ENCODE measurements around the gene DNAJB14. TPM values are rescaled to one million over a fixed set of nuclear protein-coding genes. Genes with fewer than 3 reads are reported as not detected.

The DNAJB14 gene
- total and polyA plus RNA-seq, 2 donors (not counting 3 experiments of a cell fraction or from before 2014, with no cell fraction given) = 9.2 to 56.7 TPM

- Histone ChIP-seq H3K79me2 (ENCODE audit: control insufficient read depth, insufficient read depth, low read length) (no peaks in the 10 kb centered on the region), H3K4me2 (ENCODE audit: insufficient read depth, low read length) (no peak overlapping the region), H3K4me1 (ENCODE audit: control insufficient read depth, extremely low read depth, insufficient read depth, low read length) (no peaks in the 10 kb centered on the region), H3K27me3 (ENCODE audit: control insufficient read depth in 2 of 2, insufficient read depth in 2 of 2, low read length in 2 of 2) (peaks cover 0 to 3% of the 10 kb centered on the region in 2 experiments), H3K4me3 (replicated peaks in 1 of 3; ENCODE audit: insufficient read depth in 1 of 3, low read depth in 1 of 3, low read length in 3 of 3) (no peak overlapping the region), H3K9ac (replicated peaks; ENCODE audit: extremely low read depth, insufficient read depth, low read length) (no peak overlapping the region), H3K9me1 (replicated peaks; ENCODE audit: control insufficient read depth, extremely low read depth, insufficient read depth, low read length) (no peaks in the 10 kb centered on the region), H3K9me3 (replicated peaks; ENCODE audit: control insufficient read depth, insufficient read depth, low read length) (no peaks in the 10 kb centered on the region), H3K27ac (ENCODE audit: insufficient read depth, low read depth, low read length) (no peak overlapping the region), H4K20me1 (replicated peaks; ENCODE audit: control insufficient read depth, extremely low read depth, insufficient read depth, low read length) (no peaks in the 10 kb centered on the region), H3K36me3 (ENCODE audit: control insufficient read depth in 2 of 2, extremely low read depth in 1 of 2, insufficient read depth in 2 of 2, low read length in 2 of 2) (no peaks in the 10 kb centered on the region), H2AFZ (ENCODE audit: low read depth, low read length) (no peak overlapping the region)
- ChIA-PET POLR2A (no interaction called here), CTCF (no interaction called here)
- dilution Hi-C loops (cut with MboI; ENCODE audit: extremely low pct_ligation_motif_present, low sequenced_read_pairs) = no loop called here
- no peak for TF ChIP-seq MAX (IDR thresholded peaks at IDR 0.05; ENCODE audit: insufficient read depth, insufficient read length)
- TF ChIP-seq FOS (IDR thresholded peaks at IDR 0.05; ENCODE audit: borderline replicate concordance, insufficient read depth, low read length) = no peak
- no peak for TF ChIP-seq MYC (IDR thresholded peaks at IDR 0.05; ENCODE audit: low read depth, low read length)
- TF ChIP-seq EZH2 (IDR thresholded peaks at IDR 0.05; ENCODE audit: borderline replicate concordance, low read depth, low read length, severe bottlenecking) = no peak
- no peak for TF ChIP-seq JUN (IDR thresholded peaks at IDR 0.05; ENCODE audit: borderline replicate concordance, insufficient read depth, insufficient read length, low read depth)
- no peak for TF ChIP-seq CTCF (IDR thresholded peaks at IDR 0.05; ENCODE audit: extremely low read depth in 1 of 2, insufficient read depth in 1 of 2, low read depth in 1 of 2, low read length in 2 of 2)
- TF ChIP-seq POLR2AphosphoS5 (IDR thresholded peaks at IDR 0.05; ENCODE audit: insufficient read depth, low read depth, low read length) = no peak
- TF ChIP-seq GATA2 (IDR thresholded peaks at IDR 0.05; ENCODE audit: insufficient read depth, insufficient read length, low read depth, low read length) = no peak
- TF ChIP-seq POLR2A (IDR thresholded peaks at IDR 0.05; ENCODE audit: low read depth, low read length) = no peak
- FAIRE-seq (no peak), DNase-seq (ENCODE audit: low read depth, low spot score) (peak; percentile 10)
- intact Hi-C loops (cut with micrococcal nuclease) = no loop called here
- BruUV-seq (replicated peaks) = no TSS peak
These were observed 82.6 kb downstream of the DNAJB14 start for GRCh38 chr4:99863804-99864203.

Measured in endothelial cell of umbilical vein (primary cell).